Measurements from ENCODE around the gene RYR2. TPM values are rescaled to one million over a fixed set of nuclear protein-coding genes. Genes with fewer than 3 reads are reported as not detected.

Gene RYR2
- total RNA-seq, 4 donors from 2014 or later: 0.53 to 1.2 (median 0.57) TPM

GRCh38 chr1:237664348-237664747 is 622.4 kb downstream of the RYR2 start:
- H3K27me3 ChIP-seq: no peaks in the 10 kb centered on the region
- no peaks in the 10 kb centered on the region for H3K9me3 ChIP-seq
- DNase-seq (ENCODE audit: low spot score in 2 of 2): no peak
- H3K4me1 ChIP-seq: no peaks in the 10 kb centered on the region
- TF ChIP-seq POLR2AphosphoS5 (IDR thresholded peaks at IDR 0.05) (no peak), EP300 (IDR thresholded peaks at IDR 0.05) (no peak)
- H3K36me3 ChIP-seq: no peaks in the 10 kb centered on the region
- no peak overlapping the region for H3K27ac ChIP-seq
- WGBS: 86% methylated on average over 5 of the region's 5 CpGs
- H3K4me3 ChIP-seq: no peak overlapping the region

- no peak for DNase-seq (ENCODE audit: low spot score in 2 of 2)
- Histone ChIP-seq H3K4me3 (no peak overlapping the region), H3K36me3 (no peaks in the 10 kb centered on the region), H3K9me3 (no peaks in the 10 kb centered on the region), H3K27me3 (no peaks in the 10 kb centered on the region), H3K4me1 (no peaks in the 10 kb centered on the region), H3K27ac (no peak overlapping the region)
- 94% methylated on average over 1 of the region's 1 CpG for WGBS
- TF ChIP-seq POLR2AphosphoS5 (IDR thresholded peaks at IDR 0.05): no peak
- no peak for TF ChIP-seq POLR2A (IDR thresholded peaks at IDR 0.05)
- TF ChIP-seq EP300 (IDR thresholded peaks at IDR 0.05): no peak
- TF ChIP-seq CTCF (IDR thresholded peaks at IDR 0.05): no peak
Observed at GRCh38 chr1:237670302-237670701, 628.3 kb downstream of the RYR2 start.

GRCh38 chr1:237671262-237671661 is 629.3 kb downstream of the RYR2 start:
- WGBS: 68% methylated on average over 4 of the region's 4 CpGs
- no peaks in the 10 kb centered on the region for H3K36me3 ChIP-seq
- no peak overlapping the region for H3K4me3 ChIP-seq
- TF ChIP-seq POLR2A (IDR thresholded peaks at IDR 0.05): no peak
- TF ChIP-seq POLR2AphosphoS5 (IDR thresholded peaks at IDR 0.05): no peak
- TF ChIP-seq CTCF (IDR thresholded peaks at IDR 0.05): no peak
- no peak for TF ChIP-seq EP300 (IDR thresholded peaks at IDR 0.05)
- H3K9me3 ChIP-seq: no peaks in the 10 kb centered on the region
- H3K4me1 ChIP-seq: no peaks in the 10 kb centered on the region
- no peak for DNase-seq (ENCODE audit: low spot score in 2 of 2)
- no peak overlapping the region for H3K27ac ChIP-seq
- H3K27me3 ChIP-seq: no peaks in the 10 kb centered on the region

- TF ChIP-seq POLR2AphosphoS5 (IDR thresholded peaks at IDR 0.05): no peak
- H3K9me3 ChIP-seq: no peaks in the 10 kb centered on the region
- no peaks in the 10 kb centered on the region for H3K4me1 ChIP-seq
- no peak overlapping the region for H3K27ac ChIP-seq
- no peak for DNase-seq (ENCODE audit: low spot score in 2 of 2)
- H3K27me3 ChIP-seq: no peaks in the 10 kb centered on the region
- H3K36me3 ChIP-seq: no peaks in the 10 kb centered on the region
- no peak overlapping the region for H3K4me3 ChIP-seq
- 87% methylated on average over 6 of the region's 6 CpGs for WGBS
Observed at GRCh38 chr1:237671935-237672334, 630.0 kb downstream of the RYR2 start.

GRCh38 chr1:237672748-237673147 is 630.8 kb downstream of the RYR2 start:
- Histone ChIP-seq H3K27me3 (no peaks in the 10 kb centered on the region), H3K27ac (no peak overlapping the region), H3K4me1 (no peaks in the 10 kb centered on the region), H3K36me3 (no peaks in the 10 kb centered on the region), H3K9me3 (no peaks in the 10 kb centered on the region), H3K4me3 (no peak overlapping the region)
- TF ChIP-seq EP300 (IDR thresholded peaks at IDR 0.05) (no peak), POLR2AphosphoS5 (IDR thresholded peaks at IDR 0.05) (no peak), POLR2A (IDR thresholded peaks at IDR 0.05) (no peak), CTCF (IDR thresholded peaks at IDR 0.05) (no peak)
- no peak for DNase-seq (ENCODE audit: low spot score in 2 of 2)
- WGBS: 78% methylated on average over 2 of the region's 2 CpGs

- Histone ChIP-seq H3K36me3 (no peaks in the 10 kb centered on the region), H3K4me3 (no peak overlapping the region), H3K4me1 (no peaks in the 10 kb centered on the region), H3K9me3 (no peaks in the 10 kb centered on the region), H3K27me3 (no peaks in the 10 kb centered on the region), H3K27ac (no peak overlapping the region)
- WGBS: 72% methylated on average over 3 of the region's 3 CpGs
- TF ChIP-seq EP300 (IDR thresholded peaks at IDR 0.05): no peak
- no peak for TF ChIP-seq POLR2A (IDR thresholded peaks at IDR 0.05)
- no peak for TF ChIP-seq POLR2AphosphoS5 (IDR thresholded peaks at IDR 0.05)
- no peak for TF ChIP-seq CTCF (IDR thresholded peaks at IDR 0.05)
- DNase-seq (ENCODE audit: low spot score in 2 of 2): no peak
Observed at GRCh38 chr1:237673631-237674030, 631.6 kb downstream of the RYR2 start.

All from suprapubic skin (tissue), 4 donors.